HG03139 (cell line): ENCODE data around the gene ACBD4.

Experiments
- ATAC-seq: cut with Tn5 transposase; IDR thresholded peaks from one replicate; pipeline ENCODE4 v1.9.1; 2021; ENCODE audit not compliant: unreplicated experiment

Gene ACBD4

DNA sequence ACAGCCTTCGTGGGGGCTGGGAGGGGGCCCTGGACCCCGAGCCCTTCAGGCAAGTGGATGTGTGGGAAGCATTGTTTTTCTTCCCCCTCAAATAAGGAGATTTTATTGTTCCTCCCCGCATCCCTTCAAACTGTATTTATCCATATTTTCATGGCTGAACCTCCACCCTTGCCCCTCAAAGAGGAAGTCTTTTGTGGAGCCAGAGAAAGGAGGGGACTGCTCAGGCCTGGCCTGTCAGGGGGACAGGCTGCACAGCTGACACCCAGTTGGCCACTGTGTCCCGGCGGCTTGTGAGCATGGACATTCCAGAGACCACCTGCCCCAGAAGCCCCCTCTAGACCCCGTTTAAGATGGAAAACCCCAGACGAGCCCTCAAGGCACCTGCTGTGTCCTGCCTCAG, 42.1 kb downstream of the ACBD4 start:
- ATAC-seq, result no peak

DNA sequence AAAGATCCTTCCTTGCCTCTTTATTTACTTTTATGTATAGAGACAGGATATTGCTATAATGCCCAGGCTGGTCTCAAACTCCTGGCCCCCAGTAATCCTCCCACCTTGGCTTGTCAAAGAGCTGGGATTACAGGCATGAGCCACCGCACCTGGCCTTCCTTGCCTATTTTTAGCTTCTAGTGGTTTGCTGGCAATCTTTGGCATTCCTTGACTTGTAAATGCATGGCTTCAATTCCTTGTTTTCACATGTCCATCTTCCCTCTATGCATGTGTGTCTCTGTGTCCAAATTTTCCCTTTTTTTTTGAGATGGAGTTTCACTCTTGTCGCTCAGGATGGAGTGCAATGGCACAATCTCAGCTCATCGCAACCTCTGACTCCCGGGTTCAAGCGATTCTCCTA, 48.7 kb downstream of the ACBD4 start:
- ATAC-seq, result no peak

DNA sequence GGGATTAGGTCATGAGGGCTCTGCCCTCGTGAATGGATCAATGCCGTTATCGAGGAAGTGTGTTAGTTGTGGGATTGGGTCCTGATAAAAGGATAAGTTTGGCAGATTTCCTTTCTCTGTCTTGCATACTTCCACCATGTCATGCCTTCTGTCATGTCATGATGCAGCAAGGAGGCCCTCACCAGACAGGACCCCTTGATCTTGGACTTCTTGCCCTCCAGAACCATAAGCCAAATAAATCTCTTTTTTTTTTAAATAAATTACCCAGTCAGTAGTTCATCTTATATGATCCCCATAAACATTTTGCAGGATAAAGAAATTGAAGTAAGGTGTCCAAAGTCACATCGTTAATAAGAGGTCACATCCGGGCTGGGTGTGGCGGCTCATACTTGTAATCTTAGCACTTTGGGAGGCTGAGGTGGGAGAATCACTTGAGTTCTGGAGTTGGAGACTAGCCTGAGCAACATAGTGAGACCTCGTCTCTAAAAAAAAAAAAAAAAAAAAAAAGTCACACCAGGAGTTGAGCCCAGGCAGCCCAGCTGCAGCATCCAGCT, 51.4 kb downstream of the ACBD4 start:
- ATAC-seq, result no peak

- ATAC-seq, result no peak
These were observed 53.5 kb downstream of the ACBD4 start for GRCh38 chr17:45189009-45189408.

DNA sequence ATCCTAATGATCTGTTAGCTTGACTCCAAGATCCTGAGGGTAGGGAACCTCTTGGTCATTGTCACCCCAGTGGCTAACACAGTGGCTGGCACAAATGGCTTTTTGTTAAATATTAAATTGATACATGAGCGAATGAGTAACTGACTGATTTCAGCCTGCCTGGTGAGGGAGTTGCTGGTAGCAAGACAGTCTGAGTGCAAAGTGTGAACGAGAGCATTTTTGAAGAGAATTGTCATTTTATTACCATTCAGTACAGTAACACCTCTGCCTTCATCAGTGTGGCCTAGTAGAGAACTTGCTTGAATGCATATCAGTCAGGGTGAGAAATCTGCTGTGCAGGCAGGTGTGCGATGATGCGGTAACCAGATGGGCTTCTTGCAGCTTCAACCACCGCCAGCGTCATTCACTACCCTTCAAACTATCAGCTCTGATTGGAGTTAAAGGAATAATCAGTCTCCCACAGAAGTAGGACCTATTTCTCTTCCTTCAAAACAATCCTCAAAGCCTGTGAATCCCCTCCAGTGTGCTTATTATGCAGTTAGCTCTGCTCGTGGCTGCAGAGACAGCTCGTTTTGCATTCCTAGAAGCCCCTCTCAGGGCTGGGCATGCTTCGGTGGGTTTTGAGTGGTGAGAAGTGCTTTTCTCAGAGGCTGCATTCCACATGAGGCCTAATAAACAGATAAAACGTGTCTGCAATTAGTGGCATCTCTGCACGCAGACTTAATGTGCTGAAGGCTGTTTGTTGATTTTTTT, 55.2 kb downstream of the ACBD4 start:
- ATAC-seq, result no peak
